Spinal cord (tissue), 10 donors: Measurements from ENCODE around the gene SLC7A8. TPM values are rescaled to one million over a fixed set of nuclear protein-coding genes. Genes with fewer than 3 reads are reported as not detected.
A peak's percentile ranks its signal among the peaks of the same experiment; 100 is the strongest.

ENCODE experiments used
- DNase-seq, 6 donors: peaks; one replicate each; pipeline versions ENCODE4 v3.0.0 to v3.0.0-alpha.2; 2013 to 2015; ENCODE audit warnings: low spot score in 6 of 6, low read depth in 4 of 6
- H3K27ac ChIP-seq: one replicate; pipeline ENCODE4 v1.5.1; 2013; ENCODE audit warnings: low read depth, low read length, control low read depth
- H3K27me3 ChIP-seq: one replicate; pipeline ENCODE4 v1.6.1; 2013; ENCODE audit warnings: low read length; ENCODE audit not compliant: control insufficient read depth, insufficient read depth
- H3K36me3 ChIP-seq: one replicate; pipeline ENCODE4 v1.6.1; 2013; ENCODE audit warnings: low read length; ENCODE audit not compliant: control insufficient read depth, insufficient read depth
- H3K4me1 ChIP-seq: one replicate; pipeline ENCODE4 v1.6.1; 2013; ENCODE audit warnings: low read length; ENCODE audit not compliant: control insufficient read depth, insufficient read depth
- H3K4me3 ChIP-seq: one replicate; pipeline ENCODE4 v1.5.1; 2013; ENCODE audit warnings: low read depth, low read length, control low read depth
- H3K9me3 ChIP-seq: one replicate; pipeline ENCODE4 v1.6.1; 2013; ENCODE audit warnings: low read length; ENCODE audit not compliant: control insufficient read depth, insufficient read depth
- WGBS: methylation state at CpG from one replicate; pipeline ENCODE4 v1.1.5; 2013; ENCODE audit warnings: missing lambda C conversion rate; ENCODE audit not compliant: insufficient coverage; 5-methylcytosine and 5-hydroxymethylcytosine counted together
- polyA plus RNA-seq, 2 donors: library from polyadenylated mRNA; unstranded; fragments of 120-200 nt; gene quantifications; one replicate each; pipeline ENCODE4 v1.2.1, GENCODE V29; 2013; ENCODE audit not compliant: insufficient read length in 2 of 2
- total RNA-seq, 2 donors: library from RNA; depleted of rRNA in 1 of 2; stranded (reverse); fragments of 120-200 nt in 1 of 2; fragments of >200 nt in 1 of 2; gene quantifications; one replicate each; pipeline versions ENCODE4 v1.2.3 to v1.2.4, GENCODE V29; 2013 to 2014
- donor health status: healthy.

SLC7A8 gene
- total and polyA plus RNA-seq, 4 donors, result 8.6 to 18.9 (median 17.2) TPM

DNA sequence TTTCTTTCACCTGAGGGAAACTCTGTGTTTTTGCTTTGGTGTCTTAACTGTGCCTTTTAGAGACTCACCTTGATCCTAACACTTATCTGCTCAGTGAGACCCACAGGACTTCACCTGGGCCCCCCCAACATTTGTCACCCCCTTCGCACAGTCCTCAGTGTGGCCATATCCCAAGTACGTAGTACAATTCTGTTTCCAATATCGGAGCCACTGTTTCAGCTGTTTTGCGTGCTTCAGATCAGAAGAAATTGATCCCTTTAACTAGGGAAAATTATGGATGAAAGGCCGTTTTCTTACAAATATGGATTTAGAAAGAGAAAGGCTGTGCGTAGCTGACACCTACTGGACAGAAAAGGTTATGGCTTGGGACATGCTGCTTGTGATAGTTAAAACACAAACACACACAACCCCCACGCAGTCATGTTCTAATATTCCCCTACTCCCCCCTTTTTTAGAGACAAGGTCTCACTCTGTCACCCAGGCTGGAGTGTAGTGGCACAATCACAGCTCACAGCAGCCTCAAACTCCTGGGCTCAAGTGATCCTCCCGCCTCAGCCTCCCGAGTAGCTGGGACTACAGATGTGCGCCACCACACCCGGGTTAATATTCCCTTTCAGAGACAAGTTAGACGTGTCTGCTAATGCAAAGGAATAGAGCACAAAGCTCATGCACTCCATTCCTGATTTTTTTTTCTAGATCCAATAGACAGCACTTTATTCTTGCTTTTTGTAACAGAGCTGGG lies 3.6 kb upstream of the SLC7A8 start:
- DNase-seq, result peak in 2 of 6 donors; percentile 77 to 91
- WGBS, result 86% methylated on average over 5 of the region's 12 CpGs

DNA sequence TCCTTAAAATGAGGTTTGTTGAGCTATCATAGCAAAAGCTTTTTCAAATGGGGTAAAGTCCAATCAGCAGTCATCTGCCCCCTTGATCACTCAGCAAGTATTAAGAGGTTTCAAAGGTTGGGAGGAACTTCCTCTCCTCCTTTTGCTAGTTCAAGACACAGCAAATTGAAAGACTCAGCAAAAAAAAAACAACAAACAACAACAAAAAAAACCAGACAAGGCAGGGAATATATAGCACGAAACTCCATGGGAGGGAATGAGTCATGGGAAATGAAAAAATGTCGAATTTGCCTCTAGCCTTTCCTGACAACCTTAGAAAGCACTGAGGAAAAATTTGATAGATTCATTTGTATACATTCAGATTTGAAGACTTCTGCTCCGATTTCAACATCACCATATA lies 1.6 kb upstream of the SLC7A8 start:
- H3K36me3 ChIP-seq, result no peaks in the 10 kb centered on the region
- H3K27ac ChIP-seq, result no peak overlapping the region
- H3K27me3 ChIP-seq, result peaks cover 13% of the 10 kb centered on the region
- no peaks in the 10 kb centered on the region for H3K9me3 ChIP-seq
- peaks cover 4% of the 10 kb centered on the region for H3K4me1 ChIP-seq
- no CpG with 5 or more reads among the region's 3 CpGs for WGBS
- H3K4me3 ChIP-seq, result no peak overlapping the region
- DNase-seq, result no peak

More for the DNA sequence above, 3.6 kb upstream of the SLC7A8 start:
- peaks cover 4% of the 10 kb centered on the region for H3K4me1 ChIP-seq
- H3K36me3 ChIP-seq, result no peaks in the 10 kb centered on the region
- no peaks in the 10 kb centered on the region for H3K9me3 ChIP-seq
- H3K27ac ChIP-seq, result no peak overlapping the region
- no peak overlapping the region for H3K4me3 ChIP-seq
- peaks cover 6% of the 10 kb centered on the region for H3K27me3 ChIP-seq

DNA sequence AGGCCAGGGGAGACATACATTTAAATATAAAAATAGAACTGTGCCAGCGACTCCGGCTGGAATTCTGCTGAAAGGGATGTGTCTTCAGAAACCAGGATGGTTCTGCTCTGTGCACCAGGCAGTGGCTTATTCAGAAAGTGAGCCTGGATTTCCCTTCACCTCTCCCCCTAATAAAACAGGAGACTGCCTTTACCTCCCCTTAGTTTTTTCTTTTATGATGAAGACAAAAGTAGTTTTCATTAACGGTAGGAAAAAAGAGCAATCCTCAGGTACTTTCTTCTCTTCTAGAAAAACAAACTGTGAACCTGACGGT lies 346 bp downstream of the SLC7A8 start:
- WGBS, result 0% methylated on average over 1 of the region's 4 CpGs
- no peaks in the 10 kb centered on the region for H3K9me3 ChIP-seq
- no peak overlapping the region for H3K27ac ChIP-seq
- H3K36me3 ChIP-seq, result no peaks in the 10 kb centered on the region
- peaks cover 4% of the 10 kb centered on the region for H3K4me1 ChIP-seq
- peak overlapping the region; percentile 54 for H3K4me3 ChIP-seq
- peaks cover 13% of the 10 kb centered on the region for H3K27me3 ChIP-seq
- DNase-seq, result peak in 2 of 6 donors; percentile 38 to 56

DNA sequence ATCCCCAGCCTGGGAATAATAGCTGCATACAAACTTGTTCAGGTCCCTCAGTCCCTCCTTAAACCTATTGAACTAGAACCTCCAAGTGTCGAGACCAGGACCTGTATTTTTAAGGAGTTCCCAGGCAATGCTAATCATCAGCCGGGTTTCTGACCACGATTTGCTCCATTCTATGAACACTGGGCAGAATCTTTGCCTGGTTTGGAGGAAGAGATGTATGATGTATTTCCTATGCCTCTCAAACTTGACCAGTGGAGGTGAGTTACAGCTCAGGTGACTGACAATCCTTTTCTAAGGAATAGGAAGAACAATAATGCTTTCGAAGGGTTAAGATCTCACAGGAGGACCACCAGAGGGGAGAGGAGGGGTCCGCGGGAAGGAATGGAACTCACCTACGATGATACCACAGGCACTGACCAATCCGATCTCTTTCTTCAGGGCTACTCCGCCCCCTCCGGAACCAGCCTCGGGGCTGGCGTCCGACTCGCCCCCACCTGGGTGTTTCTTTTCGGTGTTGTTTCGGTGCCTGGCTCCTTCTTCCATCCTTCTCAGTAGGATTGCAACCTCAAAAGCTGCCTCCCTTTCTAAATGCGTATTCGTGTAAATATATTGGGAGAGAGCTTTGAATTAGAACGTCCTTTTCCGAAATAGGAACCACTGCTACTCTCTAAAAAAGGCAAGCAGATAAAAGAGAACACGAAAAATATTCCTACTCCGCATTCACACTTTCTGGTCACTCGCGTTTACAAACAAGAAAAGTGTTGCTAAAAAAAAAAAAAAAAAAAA lies 895 bp downstream of the SLC7A8 start:
- WGBS, result 6% methylated on average over 3 of the region's 24 CpGs
- peak in 2 of 6 donors; percentile 65 to 92 for DNase-seq
- H3K4me1 ChIP-seq, result peaks cover 4% of the 10 kb centered on the region

DNA sequence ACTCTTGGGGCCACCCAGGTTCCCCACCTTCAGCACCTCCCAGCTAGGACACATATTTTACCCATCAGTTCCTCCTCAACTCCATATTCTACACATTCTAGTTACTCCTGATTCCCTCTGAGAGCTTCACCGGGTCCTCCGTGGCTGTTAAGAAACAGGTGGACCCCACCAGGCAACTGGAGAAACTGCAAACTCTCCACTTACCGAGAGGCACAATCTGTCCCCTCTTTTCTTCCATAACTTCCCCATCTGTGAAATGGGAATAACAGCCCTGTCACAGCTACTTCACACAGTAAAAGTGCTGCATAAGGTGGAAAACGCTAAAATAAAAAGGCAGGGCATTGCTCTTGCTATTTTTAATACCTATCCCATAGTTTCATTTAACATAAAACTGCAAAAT lies 1.5 kb downstream of the SLC7A8 start:
- Histone ChIP-seq H3K9me3 (no peaks in the 10 kb centered on the region), H3K27ac (peak overlapping the region; percentile 10), H3K4me1 (peaks cover 4% of the 10 kb centered on the region), H3K36me3 (no peaks in the 10 kb centered on the region), H3K27me3 (peaks cover 13% of the 10 kb centered on the region), H3K4me3 (peak overlapping the region; percentile 54)
- no peak for DNase-seq
- WGBS, result 17% methylated on average over 2 of the region's 4 CpGs

More for the DNA sequence above, 895 bp downstream of the SLC7A8 start:
- Histone ChIP-seq H3K27me3 (peaks cover 13% of the 10 kb centered on the region), H3K9me3 (no peaks in the 10 kb centered on the region), H3K36me3 (no peaks in the 10 kb centered on the region), H3K27ac (peak overlapping the region; percentile 43), H3K4me3 (peak overlapping the region; percentile 54)

DNA sequence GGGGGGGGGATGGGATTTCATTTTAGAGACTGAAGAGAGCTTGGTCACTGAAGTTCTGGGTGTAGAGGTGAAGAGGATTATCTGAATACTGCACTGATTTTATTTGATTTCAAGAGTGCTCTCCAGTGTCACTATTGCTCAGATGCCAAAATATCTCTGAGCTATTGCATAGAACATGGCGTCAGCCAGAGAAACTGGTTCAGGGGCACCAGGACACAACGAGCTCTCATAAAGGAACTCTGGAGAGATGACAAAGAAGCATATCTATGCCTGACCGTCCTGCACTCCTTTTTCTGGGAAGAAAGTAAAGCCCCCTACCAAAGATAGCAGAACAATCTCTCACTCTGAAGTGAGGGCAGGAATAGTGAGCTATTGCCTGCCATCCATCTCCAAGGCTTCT lies 2.0 kb downstream of the SLC7A8 start:
- no peaks in the 10 kb centered on the region for H3K36me3 ChIP-seq
- H3K4me3 ChIP-seq, result peak overlapping the region; percentile 54
- no peak for DNase-seq
- WGBS, result 69% methylated on average over 2 of the region's 3 CpGs
- peaks cover 4% of the 10 kb centered on the region for H3K4me1 ChIP-seq
- no peaks in the 10 kb centered on the region for H3K9me3 ChIP-seq
- H3K27me3 ChIP-seq, result peaks cover 13% of the 10 kb centered on the region
- H3K27ac ChIP-seq, result peak overlapping the region; percentile 10

DNA sequence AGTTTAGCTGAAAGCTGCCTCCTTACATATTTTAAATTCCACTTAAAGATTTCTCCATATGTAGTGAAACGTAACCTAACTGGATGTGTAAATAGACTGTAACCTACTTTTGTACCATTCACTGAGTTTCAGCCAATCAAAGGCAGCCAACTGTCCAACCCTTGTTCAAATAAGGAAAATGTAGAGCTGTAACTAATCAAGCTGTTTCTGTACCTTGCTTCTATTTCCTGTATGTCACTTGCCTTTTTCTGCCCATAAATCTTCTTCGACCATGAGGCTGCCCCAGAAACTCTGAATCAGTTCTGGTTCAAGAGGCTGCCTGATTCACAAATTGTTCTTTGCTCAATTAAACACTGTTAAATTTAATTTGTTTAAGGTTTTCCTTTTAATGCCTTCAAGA lies 6.3 kb downstream of the SLC7A8 start:
- Histone ChIP-seq H3K9me3 (no peaks in the 10 kb centered on the region), H3K4me3 (no peak overlapping the region), H3K4me1 (peaks cover 6% of the 10 kb centered on the region), H3K27me3 (peaks cover 8% of the 10 kb centered on the region), H3K36me3 (no peaks in the 10 kb centered on the region), H3K27ac (no peak overlapping the region)
- no CpG with 5 or more reads among the region's 2 CpGs for WGBS
- DNase-seq, result peak in 1 of 6 donors; percentile 46

DNA sequence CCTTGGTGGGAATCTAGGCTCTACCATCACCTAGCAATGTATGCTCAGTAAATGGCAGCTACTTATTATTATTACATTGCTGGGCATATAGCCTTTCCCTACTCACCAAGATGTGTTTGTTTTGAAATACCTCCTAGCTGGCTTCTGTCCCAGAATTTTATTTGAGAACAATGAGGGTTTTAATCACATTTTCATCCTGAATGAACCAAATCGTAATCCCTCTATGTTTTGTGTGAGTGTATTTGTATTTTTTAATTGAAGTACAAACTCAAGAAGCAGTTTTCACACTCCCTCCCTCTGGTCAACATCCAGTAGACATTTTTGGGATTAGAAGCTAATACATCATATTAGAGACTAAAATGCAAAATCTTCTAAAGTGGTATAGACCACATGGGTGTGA lies 7.6 kb downstream of the SLC7A8 start:
- Histone ChIP-seq H3K36me3 (no peaks in the 10 kb centered on the region), H3K4me1 (peaks cover 6% of the 10 kb centered on the region), H3K4me3 (no peak overlapping the region), H3K9me3 (no peaks in the 10 kb centered on the region), H3K27me3 (no peaks in the 10 kb centered on the region), H3K27ac (no peak overlapping the region)
- WGBS, result no CpG with 5 or more reads among the region's 1 CpG
- no peak for DNase-seq

DNA sequence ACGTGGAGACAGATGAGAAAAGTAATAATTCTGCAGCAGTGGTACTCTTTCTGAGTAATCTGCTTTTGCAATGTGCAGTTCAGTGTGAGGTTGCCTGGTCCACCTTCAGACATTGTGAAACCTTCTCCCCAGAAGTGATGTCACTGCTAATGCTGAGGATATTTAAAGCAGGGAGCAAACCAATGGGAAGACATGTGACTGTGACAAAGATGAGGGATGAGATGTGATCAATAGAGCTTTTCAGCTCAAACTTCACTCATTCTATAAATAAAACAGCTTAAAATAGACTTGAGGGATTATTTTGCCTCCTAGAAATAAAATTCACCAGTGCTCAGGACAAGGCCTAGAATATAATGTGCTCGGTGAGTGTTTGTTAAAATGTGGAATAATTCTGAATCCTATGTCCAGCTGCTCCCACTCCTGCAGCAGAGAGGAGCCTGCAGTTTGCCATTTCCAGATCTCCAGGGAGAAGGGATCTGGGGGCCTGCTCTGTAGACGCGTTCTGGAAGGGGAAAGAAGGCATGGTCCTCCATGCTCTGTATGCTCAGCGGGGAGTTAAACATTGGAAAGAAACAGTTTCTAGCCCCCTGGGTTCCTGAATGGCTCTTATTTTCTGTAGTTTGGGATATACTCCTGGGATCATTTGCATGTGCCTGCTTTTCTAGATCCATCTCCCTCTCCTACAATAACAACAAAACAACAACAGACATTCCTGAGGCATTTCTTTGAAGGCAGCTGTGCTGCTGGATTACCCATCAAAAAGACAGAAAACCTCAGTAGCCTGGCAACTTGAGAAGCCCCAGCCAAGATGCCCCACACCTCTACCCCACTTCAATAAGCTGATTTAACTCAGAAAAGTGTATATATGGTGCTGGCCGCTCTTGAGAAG lies 8.9 kb downstream of the SLC7A8 start:
- no peak overlapping the region for H3K27ac ChIP-seq
- H3K36me3 ChIP-seq, result no peaks in the 10 kb centered on the region
- H3K9me3 ChIP-seq, result no peaks in the 10 kb centered on the region
- peaks cover 6% of the 10 kb centered on the region for H3K4me1 ChIP-seq
- WGBS, result 36% methylated on average over 4 of the region's 6 CpGs
- H3K4me3 ChIP-seq, result no peak overlapping the region
- H3K27me3 ChIP-seq, result no peaks in the 10 kb centered on the region
- peak in 1 of 6 donors; percentile 63 for DNase-seq
